Tibial nerve (tissue), 3 donors: ENCODE results near the gene ATRNL1.

Experiments
- CTCF ChIP-seq, 5 experiments: fragments of 200-600 bp in 3 of 5; fragments of 450-650 bp in 2 of 5; sonication (generic) in 3 of 5; IDR thresholded peaks; one replicate each; pipeline ENCODE4 v1.5.1; 2016 to 2019; ENCODE audit warnings: antibody characterized with exemption in 5 of 5, mild to moderate bottlenecking in 3 of 5, moderate library complexity in 2 of 5
- POLR2A ChIP-seq, 2 donors: fragments of 450-650 bp; IDR thresholded peaks; one replicate each; pipeline ENCODE4 v1.6.1; 2017; ENCODE audit warnings: antibody characterized with exemption in 2 of 2, mild to moderate bottlenecking in 2 of 2, moderate library complexity in 2 of 2

- no peak for TF ChIP-seq CTCF (IDR thresholded peaks at IDR 0.05)
- TF ChIP-seq POLR2A (IDR thresholded peaks at IDR 0.05), result no peak
Measured at GRCh38 chr10:115050375-115051010, 42.7 kb upstream of the ATRNL1 start.
